GM12878 (cell line): ENCODE results near the gene CELF2. TPM values are rescaled to one million over a fixed set of nuclear protein-coding genes. Genes with fewer than 3 reads are reported as not detected.

Experiments used
- ATAC-seq: fragments of 200-7000 bp; cut with Tn5 transposase; 3 replicates; pipeline ENCODE4 v1.9.1; 2020; ENCODE audit warnings: mild to moderate bottlenecking, moderate library complexity
- BruUV-seq: library from RNA; stranded (reverse); fragments of 400-500 nt; replicated peaks from 2 replicates; lab custom pipeline; 2021; lab: Mats Ljungman, UMichigan
- CTCF ChIA-PET: fragments of 300-600 bp; sonication (Branson Sonifier 250); formaldehyde crosslinking; extraction: SDS; loops from one replicate; lab custom pipeline; 2021; ENCODE audit warnings: inconsistent platforms; lab: Yijun Ruan, JAX
- POLR2A ChIA-PET: fragments of 350-600 bp; formaldehyde crosslinking; extraction: SDS; loops from one replicate; lab custom pipeline; 2021; ENCODE audit warnings: inconsistent platforms; lab: Charles Lee
- RAD21 ChIA-PET: fragments of 300-600 bp; sonication (Branson Sonifier 250); formaldehyde crosslinking; loops from one replicate; lab custom pipeline; 2023; ENCODE audit warnings: antibody characterized with exemption; ENCODE audit not compliant: unreplicated experiment; lab: Charles Lee
- SMC1A ChIA-PET: fragments of 300-600 bp; sonication (Branson Sonifier 250); formaldehyde crosslinking; loops from one replicate; lab custom pipeline; 2023; ENCODE audit not compliant: unreplicated experiment, uncharacterized antibody; lab: Charles Lee
- DNase-seq: peaks from one replicate; pipeline ENCODE4 v3.0.0-alpha.2; 2011; ENCODE audit warnings: low read depth, low spot score
- FAIRE-seq: peaks from 3 replicates; lab custom pipeline; 2011; peaks lifted over from hg19 to GRCh38; lab: Jason Lieb, UNC
- H2AFZ ChIP-seq: 2 replicates; pipeline ENCODE4 v1.6.0; 2011; ENCODE audit warnings: low read depth, low read length, control low read depth; ENCODE audit not compliant: control insufficient read depth
- H3K27ac ChIP-seq: 2 replicates; pipeline ENCODE4 v1.5.1; 2011; ENCODE audit warnings: control low read depth; ENCODE audit not compliant: control insufficient read depth, insufficient read depth
- H3K27me3 ChIP-seq, 2 experiments: replicated peaks in 1 of 2; 2 replicates each; pipeline versions ENCODE4 v1.6.0 to v1.6.1; 2011; ENCODE audit warnings: low read length in 1 of 2; ENCODE audit not compliant: control insufficient read depth in 2 of 2, insufficient read depth in 2 of 2
- H3K36me3 ChIP-seq, 2 experiments: 2 replicates each; pipeline ENCODE4 v1.5.1; 2011; ENCODE audit warnings: low read length in 1 of 2; ENCODE audit not compliant: control insufficient read depth in 2 of 2, insufficient read depth in 2 of 2
- H3K4me1 ChIP-seq: 2 replicates; pipeline ENCODE4 v1.6.1; 2011; ENCODE audit warnings: mild to moderate bottlenecking, low read length, moderate library complexity, mixed read lengths; ENCODE audit not compliant: control insufficient read depth, insufficient read depth
- H3K4me2 ChIP-seq: 2 replicates; pipeline ENCODE4 v1.6.0; 2011; ENCODE audit warnings: control low read depth; ENCODE audit not compliant: control insufficient read depth, insufficient read depth
- H3K4me3 ChIP-seq: fragments of 200-600 bp; sonication (generic); 2 replicates; pipeline ENCODE4 v1.5.1; 2016
- H3K79me2 ChIP-seq: 2 replicates; pipeline ENCODE4 v1.6.0; 2011; ENCODE audit warnings: low read length; ENCODE audit not compliant: control insufficient read depth, insufficient read depth
- H3K9ac ChIP-seq: 2 replicates; pipeline ENCODE4 v1.8.0; 2011; ENCODE audit warnings: low read length, control low read depth, mixed read lengths; ENCODE audit not compliant: control insufficient read depth, insufficient read depth
- H3K9me3 ChIP-seq: replicated peaks from 3 replicates; pipeline ENCODE4 v1.5.1; 2011; ENCODE audit warnings: mild to moderate bottlenecking, low read length; ENCODE audit not compliant: control insufficient read depth, insufficient read depth
- H4K20me1 ChIP-seq: 2 replicates; pipeline ENCODE4 v1.6.0; 2011; ENCODE audit not compliant: control insufficient read depth, insufficient read depth
- CHD1 ChIP-seq: IDR thresholded peaks from 2 replicates; pipeline ENCODE4 v1.6.1; 2012; ENCODE audit warnings: low read depth, low read length, improper control_type of control experiment
- FOXM1 ChIP-seq: IDR thresholded peaks from 2 replicates; pipeline ENCODE4 v1.6.1; 2012; ENCODE audit warnings: low read depth, mild to moderate bottlenecking, inconsistent platforms, low read length, moderate library complexity
- GATAD2B ChIP-seq: fragments of 450-650 bp; conservative IDR thresholded peaks from 2 replicates; pipeline ENCODE4 v1.6.1; 2017; ENCODE audit warnings: low read depth, mild to moderate bottlenecking, moderate library complexity
- HDAC6 ChIP-seq: fragments of 200-600 bp; sonication (generic); IDR thresholded peaks from one replicate; pipeline ENCODE4 v1.8.0; 2017; ENCODE audit warnings: antibody characterized with exemption; ENCODE audit not compliant: unreplicated experiment
- NFYB ChIP-seq: IDR thresholded peaks from 2 replicates; pipeline ENCODE4 v1.6.1; 2011; ENCODE audit warnings: low read depth, mild to moderate bottlenecking, low read length, improper control_type of control experiment, moderate library complexity; ENCODE audit not compliant: insufficient read depth
- NR2C1 ChIP-seq: fragments of 450-650 bp; IDR thresholded peaks from 2 replicates; pipeline ENCODE4 v1.6.1; 2017; ENCODE audit warnings: antibody characterized with exemption, mild to moderate bottlenecking, moderate library complexity
- NRF1 ChIP-seq: conservative IDR thresholded peaks from 2 replicates; pipeline ENCODE4 v1.6.1; 2011; ENCODE audit warnings: mild to moderate bottlenecking, low read depth, low read length, improper control_type of control experiment
- PAX8 ChIP-seq: fragments of 450-650 bp; IDR thresholded peaks from 2 replicates; pipeline ENCODE4 v1.6.1; 2017; ENCODE audit warnings: mild to moderate bottlenecking, moderate library complexity
- POU2F2 ChIP-seq: IDR thresholded peaks from 3 replicates; pipeline ENCODE4 v1.6.1; 2011; ENCODE audit warnings: low read depth, mild to moderate bottlenecking, low read length, borderline replicate concordance
- RBBP5 ChIP-seq: fragments of 200-600 bp; sonication (generic); conservative IDR thresholded peaks from 2 replicates; pipeline ENCODE4 v1.6.1; 2016
- YY1 ChIP-seq: IDR thresholded peaks from 2 replicates; pipeline ENCODE4 v1.6.1; 2011; ENCODE audit warnings: low read depth, mild to moderate bottlenecking, low read length
- ZNF207 ChIP-seq: fragments of 450-650 bp; IDR thresholded peaks from 2 replicates; pipeline ENCODE4 v1.6.1; 2014; ENCODE audit warnings: antibody characterized with exemption, mild to moderate bottlenecking, borderline replicate concordance
- WGBS: methylation state at CpG from one replicate; pipeline ENCODE4 v1.1.6; 2016; ENCODE audit warnings: low lambda C conversion rate; ENCODE audit not compliant: insufficient replicate concordance, insufficient coverage; ENCODE audit errors: missing lambda C conversion rate; 5-methylcytosine and 5-hydroxymethylcytosine counted together
- in situ Hi-C: fragments of 300-500 bp; cut with MboI; formaldehyde crosslinking; loops from 9 replicates; pipeline ENCODE4 v1.14.3; 2018; ENCODE audit warnings: mixed read lengths
- intact Hi-C: fragments of 100-400 bp; cut with micrococcal nuclease; formaldehyde crosslinking; loops from one replicate; pipeline ENCODE4 v1.14.2; 2022; ENCODE audit not compliant: unreplicated experiment
- polyA plus RNA-seq, 11 experiments: library from polyadenylated mRNA; depleted of rRNA in 4 of 11; unstranded in 6 of 11; stranded (reverse) in 5 of 11; fragments of >200 nt; fragmentation: Nextera tagmentation in 4 of 11; fragmentation: Illumina TruSeq in 1 of 11; extraction: Ambion mirVana in 4 of 11; extraction: Trizol in 1 of 11; gene quantifications; 1 replicate in 1 of 11; 2 replicates in 10 of 11; pipeline versions ENCODE4 v1.2.1 to v1.2.3, GENCODE V29; 2011 to 2016; ENCODE audit warnings: inconsistent platforms in 2 of 11, missing spikeins in 2 of 11, low read depth in 1 of 11
- total RNA-seq, 4 experiments: library from RNA; depleted of rRNA in 3 of 4; stranded (reverse); fragments of >200 nt in 3 of 4; fragmentation: Illumina TruSeq in 1 of 4; extraction: Trizol in 1 of 4; gene quantifications; 2 replicates each; pipeline versions ENCODE4 v1.2.1 to v1.2.3, GENCODE V29; 2013 to 2021
- TF ChIP-seq, protein P1 (sequence below): fragments of 450-650 bp; formaldehyde crosslinking; IDR thresholded peaks from 2 replicates; pipeline ENCODE4 v1.5.0; 2022; ENCODE audit warnings: mild to moderate bottlenecking, missing genetic modification characterization
- TF ChIP-seq, protein P2 (sequence below): IDR thresholded peaks from 2 replicates; pipeline ENCODE4 v1.6.1; 2012; ENCODE audit warnings: low read depth, low read length, improper control_type of control experiment

CELF2 gene
- total and polyA plus RNA-seq, 10 of the 15 experiments (the other 5 are each of a cell fraction or from before 2014, with no cell fraction given): 20.8 to 129 (median 86.3) TPM

DNA sequence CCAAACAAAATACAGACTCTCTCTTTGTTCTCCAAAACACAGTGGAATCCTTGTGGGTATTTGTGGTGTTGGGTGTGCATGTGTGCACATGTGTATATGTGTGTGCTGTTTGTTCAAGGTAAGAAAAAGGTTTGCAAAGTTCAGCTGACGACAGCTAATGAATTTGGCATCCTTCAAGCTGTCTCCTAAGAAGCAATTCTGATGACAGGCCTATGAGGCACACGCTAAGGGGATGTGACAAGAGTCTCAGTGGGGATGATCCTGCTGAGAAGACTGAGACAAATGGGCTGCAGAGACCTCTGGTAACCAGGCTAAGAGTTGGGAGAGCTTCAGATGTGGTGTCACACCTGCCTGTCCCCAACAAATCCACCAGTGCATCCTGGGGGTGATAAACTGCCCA lies 26.5 kb upstream of the CELF2 start (continued):
- TF ChIP-seq, protein P1, sequence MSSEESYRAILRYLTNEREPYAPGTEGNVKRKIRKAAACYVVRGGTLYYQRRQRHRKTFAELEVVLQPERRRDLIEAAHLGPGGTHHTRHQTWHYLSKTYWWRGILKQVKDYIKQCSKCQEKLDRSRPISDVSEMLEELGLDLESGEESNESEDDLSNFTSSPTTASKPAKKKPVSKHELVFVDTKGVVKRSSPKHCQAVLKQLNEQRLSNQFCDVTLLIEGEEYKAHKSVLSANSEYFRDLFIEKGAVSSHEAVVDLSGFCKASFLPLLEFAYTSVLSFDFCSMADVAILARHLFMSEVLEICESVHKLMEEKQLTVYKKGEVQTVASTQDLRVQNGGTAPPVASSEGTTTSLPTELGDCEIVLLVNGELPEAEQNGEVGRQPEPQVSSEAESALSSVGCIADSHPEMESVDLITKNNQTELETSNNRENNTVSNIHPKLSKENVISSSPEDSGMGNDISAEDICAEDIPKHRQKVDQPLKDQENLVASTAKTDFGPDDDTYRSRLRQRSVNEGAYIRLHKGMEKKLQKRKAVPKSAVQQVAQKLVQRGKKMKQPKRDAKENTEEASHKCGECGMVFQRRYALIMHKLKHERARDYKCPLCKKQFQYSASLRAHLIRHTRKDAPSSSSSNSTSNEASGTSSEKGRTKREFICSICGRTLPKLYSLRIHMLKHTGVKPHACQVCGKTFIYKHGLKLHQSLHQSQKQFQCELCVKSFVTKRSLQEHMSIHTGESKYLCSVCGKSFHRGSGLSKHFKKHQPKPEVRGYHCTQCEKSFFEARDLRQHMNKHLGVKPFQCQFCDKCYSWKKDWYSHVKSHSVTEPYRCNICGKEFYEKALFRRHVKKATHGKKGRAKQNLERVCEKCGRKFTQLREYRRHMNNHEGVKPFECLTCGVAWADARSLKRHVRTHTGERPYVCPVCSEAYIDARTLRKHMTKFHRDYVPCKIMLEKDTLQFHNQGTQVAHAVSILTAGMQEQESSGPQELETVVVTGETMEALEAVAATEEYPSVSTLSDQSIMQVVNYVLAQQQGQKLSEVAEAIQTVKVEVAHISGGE (CRISPR knock-in tag): no peak

DNA sequence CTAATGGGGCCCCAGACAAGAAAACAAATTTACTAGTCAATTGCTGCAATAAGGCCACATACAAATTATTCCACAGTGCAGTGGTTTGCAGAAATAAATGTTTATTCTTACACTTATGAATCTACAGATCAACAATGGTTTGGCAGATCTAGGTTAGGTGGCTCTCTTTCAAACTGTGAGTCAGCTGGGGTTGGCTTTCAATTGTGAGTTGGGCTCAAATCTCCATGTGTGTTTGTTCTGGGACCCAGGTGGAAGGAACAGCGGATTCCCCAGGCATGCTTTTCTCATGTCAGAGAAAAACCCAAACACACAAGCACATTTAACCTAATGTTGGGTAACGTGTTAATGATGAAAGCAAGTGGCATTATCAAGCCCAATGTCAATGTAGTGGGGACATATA lies 25.6 kb upstream of the CELF2 start:
- intact Hi-C loops (no loop called here), in situ Hi-C loops (no loop called here)
- no TSS peak for BruUV-seq
- Histone ChIP-seq H3K4me2 (no peak overlapping the region), H3K9ac (no peak overlapping the region), H3K27me3 (no peaks in the 10 kb centered on the region), H3K27ac (no peak overlapping the region), H2AFZ (no peak overlapping the region), H3K4me3 (no peak overlapping the region), H3K79me2 (no peaks in the 10 kb centered on the region), H3K9me3 (no peaks in the 10 kb centered on the region; the same call in 2 of the 3 replicates), H3K36me3 (no peaks in the 10 kb centered on the region), H3K4me1 (no peaks in the 10 kb centered on the region), H4K20me1 (no peaks in the 10 kb centered on the region)
- ChIA-PET CTCF (no interaction called here), SMC1A (no interaction called here), RAD21 (no interaction called here), POLR2A (no interaction called here)
- DNase-seq (no peak), ATAC-seq (no peak), FAIRE-seq (no peak)
- WGBS: 3% methylated on average over 2 of the region's 2 CpGs
- TF ChIP-seq POU2F2: no peak
- TF ChIP-seq FOXM1: no peak
- no peak for TF ChIP-seq PAX8
- TF ChIP-seq, protein P2, sequence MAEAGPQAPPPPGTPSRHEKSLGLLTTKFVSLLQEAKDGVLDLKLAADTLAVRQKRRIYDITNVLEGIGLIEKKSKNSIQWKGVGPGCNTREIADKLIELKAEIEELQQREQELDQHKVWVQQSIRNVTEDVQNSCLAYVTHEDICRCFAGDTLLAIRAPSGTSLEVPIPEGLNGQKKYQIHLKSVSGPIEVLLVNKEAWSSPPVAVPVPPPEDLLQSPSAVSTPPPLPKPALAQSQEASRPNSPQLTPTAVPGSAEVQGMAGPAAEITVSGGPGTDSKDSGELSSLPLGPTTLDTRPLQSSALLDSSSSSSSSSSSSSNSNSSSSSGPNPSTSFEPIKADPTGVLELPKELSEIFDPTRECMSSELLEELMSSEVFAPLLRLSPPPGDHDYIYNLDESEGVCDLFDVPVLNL: no peak
- no peak for TF ChIP-seq CHD1
- TF ChIP-seq NFYB: no peak
- TF ChIP-seq NR2C1: no peak
- no peak for TF ChIP-seq ZNF207
- no peak for TF ChIP-seq HDAC6
- TF ChIP-seq GATAD2B: no peak
- TF ChIP-seq YY1: no peak
- no peak for TF ChIP-seq RBBP5
- no peak for TF ChIP-seq NRF1
